A673 (cell line): ENCODE results near the gene TTLL11.

Experiments
- EZH2 ChIP-seq: fragments of 200-600 bp; sonication (generic); IDR thresholded peaks from 2 replicates; pipeline ENCODE4 v1.6.1; 2017; ENCODE audit warnings: borderline replicate concordance, low read depth, mild to moderate bottlenecking, mixed read lengths, antibody characterized with exemption, low read length; ENCODE audit not compliant: poor library complexity, severe bottlenecking
- TF ChIP-seq, protein P1 (sequence below): fragments of 300-800, 200-600 bp; sonication (generic); conservative IDR thresholded peaks from 2 replicates; pipeline ENCODE4 v1.5.1; 2017; ENCODE audit warnings: low read depth, mild to moderate bottlenecking, antibody characterized with exemption, low read length, moderate library complexity, mixed read lengths

DNA sequence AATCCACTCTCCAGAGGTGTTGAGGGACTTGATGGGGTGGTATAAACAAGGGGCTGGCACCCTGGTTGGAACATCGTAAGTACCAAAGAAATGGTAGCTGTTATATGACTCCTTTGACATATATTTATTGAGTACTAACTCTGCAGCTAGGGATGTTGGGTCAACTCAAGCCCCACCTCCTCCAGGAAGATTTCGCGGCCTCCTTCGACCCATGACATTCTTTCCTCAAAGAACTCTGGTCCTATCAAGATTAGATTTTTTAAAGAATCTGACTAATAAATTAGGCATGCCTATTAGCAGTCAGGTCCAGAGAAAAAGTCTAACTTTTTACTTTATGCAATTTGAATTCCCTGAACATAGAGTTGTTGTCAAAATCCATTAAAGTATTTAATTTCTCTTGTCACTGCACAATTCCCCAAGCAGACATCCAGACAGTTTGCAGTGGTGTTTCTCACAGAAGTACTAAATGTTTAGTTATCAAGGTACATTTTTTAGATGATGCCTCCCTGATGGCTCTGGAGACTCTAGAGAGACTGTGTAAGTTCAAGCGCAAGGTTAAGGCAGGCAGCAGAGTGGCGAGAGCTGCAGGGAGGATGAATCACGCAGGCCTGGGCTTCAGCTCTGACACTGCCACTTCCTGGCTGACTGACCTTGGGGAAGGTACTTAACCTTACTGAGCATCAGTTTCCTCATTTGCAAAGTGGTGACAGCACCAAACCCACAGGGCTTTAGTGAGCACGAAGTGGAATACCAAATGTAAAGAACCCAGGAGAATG lies 209.6 kb downstream of the TTLL11 start:
- no peak for TF ChIP-seq EZH2
- TF ChIP-seq, protein P1, sequence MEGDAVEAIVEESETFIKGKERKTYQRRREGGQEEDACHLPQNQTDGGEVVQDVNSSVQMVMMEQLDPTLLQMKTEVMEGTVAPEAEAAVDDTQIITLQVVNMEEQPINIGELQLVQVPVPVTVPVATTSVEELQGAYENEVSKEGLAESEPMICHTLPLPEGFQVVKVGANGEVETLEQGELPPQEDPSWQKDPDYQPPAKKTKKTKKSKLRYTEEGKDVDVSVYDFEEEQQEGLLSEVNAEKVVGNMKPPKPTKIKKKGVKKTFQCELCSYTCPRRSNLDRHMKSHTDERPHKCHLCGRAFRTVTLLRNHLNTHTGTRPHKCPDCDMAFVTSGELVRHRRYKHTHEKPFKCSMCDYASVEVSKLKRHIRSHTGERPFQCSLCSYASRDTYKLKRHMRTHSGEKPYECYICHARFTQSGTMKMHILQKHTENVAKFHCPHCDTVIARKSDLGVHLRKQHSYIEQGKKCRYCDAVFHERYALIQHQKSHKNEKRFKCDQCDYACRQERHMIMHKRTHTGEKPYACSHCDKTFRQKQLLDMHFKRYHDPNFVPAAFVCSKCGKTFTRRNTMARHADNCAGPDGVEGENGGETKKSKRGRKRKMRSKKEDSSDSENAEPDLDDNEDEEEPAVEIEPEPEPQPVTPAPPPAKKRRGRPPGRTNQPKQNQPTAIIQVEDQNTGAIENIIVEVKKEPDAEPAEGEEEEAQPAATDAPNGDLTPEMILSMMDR, result no peak
